Measurements from ENCODE around the gene TRMT6. TPM values are rescaled to one million over a fixed set of nuclear protein-coding genes. Genes with fewer than 3 reads are reported as not detected.
A peak's percentile ranks its signal among the peaks of the same experiment; 100 is the strongest.

Gene TRMT6
- polyA plus RNA-seq, 1 of the 3 experiments (the other 2 are of a cell fraction): 16.1 TPM

GRCh38 chr20:5949943-5950270 is 426 bp downstream of the TRMT6 start:
- peaks cover 0 to 11% of the 10 kb centered on the region in 2 experiments; a peak in 2 of 4 replicates for H3K4me1 ChIP-seq (ENCODE audit: control insufficient read depth in 1 of 2, insufficient read depth in 2 of 2, low read depth in 1 of 2, low read length in 1 of 2)
- peak overlapping the region; percentile 73; the same call in 1 of the 2 replicates for H2AFZ ChIP-seq (ENCODE audit: low read depth)
- peak overlapping the region; percentile 73 for H3K9ac ChIP-seq
- no peaks in the 10 kb centered on the region for H3K27me3 ChIP-seq (ENCODE audit: insufficient read depth)
- DNase-seq: no peak
- H4K20me1 ChIP-seq (ENCODE audit: insufficient read depth): no peaks in the 10 kb centered on the region
- H3K9me2 ChIP-seq: no peaks in the 10 kb centered on the region
- peak overlapping the region; percentile 74 for H3K4me2 ChIP-seq
- peaks cover 35 to 55% of the 10 kb centered on the region in 2 experiments for H3K36me3 ChIP-seq (replicated peaks in 1 of 2; ENCODE audit: control insufficient read depth in 1 of 2, insufficient read depth in 2 of 2, low read length in 1 of 2)
- TF ChIP-seq EZH2phosphoT487 (IDR thresholded peaks at IDR 0.05; ENCODE audit: borderline replicate concordance, low read depth) (no peak), FOXJ3 (CRISPR knock-in tag; IDR thresholded peaks at IDR 0.05) (no peak), FOSL2 (IDR thresholded peaks at IDR 0.05; ENCODE audit: borderline replicate concordance, low read depth) (no peak), CHD2 (IDR thresholded peaks at IDR 0.05; ENCODE audit: low read length, partially characterized antibody) (no peak), TCF12 (IDR thresholded peaks at IDR 0.05) (no peak), SMC3 (IDR thresholded peaks at IDR 0.05; ENCODE audit: low read depth, low read length) (no peak)
- peaks cover 61% of the 10 kb centered on the region for H3K79me2 ChIP-seq (ENCODE audit: insufficient read depth)
- ChIA-PET CTCF (no interaction called here), POLR2A (no interaction called here)
- peak overlapping the region; percentile 4 to 73; a peak in 2 of 4 replicates for H3K27ac ChIP-seq (ENCODE audit: low read depth in 2 of 2, low read length in 1 of 2)
- H3K4me3 ChIP-seq (ENCODE audit: low read depth in 2 of 2, low read length in 1 of 2): peak overlapping the region; percentile 76 to 97
- H3K9me3 ChIP-seq: no peaks in the 10 kb centered on the region
- WGBS (ENCODE audit: low lambda C conversion rate): 3% methylated on average over 11 of the region's 11 CpGs
- H3F3A ChIP-seq (replicated peaks; ENCODE audit: insufficient read depth): peaks cover 13% of the 10 kb centered on the region

- Histone ChIP-seq H3K4me2 (no peak overlapping the region), H3K9me2 (no peaks in the 10 kb centered on the region), H3K9ac (no peak overlapping the region), H4K20me1 (ENCODE audit: insufficient read depth) (no peaks in the 10 kb centered on the region), H3K27me3 (ENCODE audit: insufficient read depth) (no peaks in the 10 kb centered on the region), H3K36me3 (replicated peaks in 1 of 2; ENCODE audit: control insufficient read depth in 1 of 2, insufficient read depth in 2 of 2, low read length in 1 of 2) (peaks cover 47 to 62% of the 10 kb centered on the region in 2 experiments), H3K4me3 (ENCODE audit: low read depth in 2 of 2, low read length in 1 of 2) (no peak overlapping the region), H2AFZ (ENCODE audit: low read depth) (no peak overlapping the region), H3K27ac (ENCODE audit: low read depth in 2 of 2, low read length in 1 of 2) (no peak overlapping the region), H3K9me3 (no peaks in the 10 kb centered on the region), H3K4me1 (ENCODE audit: control insufficient read depth in 1 of 2, insufficient read depth in 2 of 2, low read depth in 1 of 2, low read length in 1 of 2) (peaks cover 0 to 11% of the 10 kb centered on the region in 2 experiments; a peak in 2 of 4 replicates), H3F3A (replicated peaks; ENCODE audit: insufficient read depth) (peaks cover 13% of the 10 kb centered on the region), H3K79me2 (ENCODE audit: insufficient read depth) (peaks cover 56% of the 10 kb centered on the region)
- CTCF ChIA-PET: interaction anchor here (0.9 kb wide), 1 partner anchor 13 kb away, joined by 4 read pairs; no protein-coding TSS in a partner anchor
- WGBS (ENCODE audit: low lambda C conversion rate): 92% methylated on average over 6 of the region's 6 CpGs
- no peak for DNase-seq
- POLR2A ChIA-PET: no interaction called here
- TF ChIP-seq TCF12 (IDR thresholded peaks at IDR 0.05) (no peak), MAX (IDR thresholded peaks at IDR 0.05; ENCODE audit: low read depth) (no peak), SIN3A (IDR thresholded peaks at IDR 0.05; ENCODE audit: borderline replicate concordance, low read depth, low read length) (no peak), RFX5 (IDR thresholded peaks at IDR 0.05; ENCODE audit: low read length) (no peak), POLR2AphosphoS5 (IDR thresholded peaks at IDR 0.05; ENCODE audit: low read depth, low read length) (no peak), YY1 (IDR thresholded peaks at IDR 0.05; ENCODE audit: low read depth) (no peak), PBX3 (IDR thresholded peaks at IDR 0.05) (no peak), RXRA (IDR thresholded peaks at IDR 0.05; ENCODE audit: borderline replicate concordance, low read depth) (no peak), ZBTB33 (IDR thresholded peaks at IDR 0.05; ENCODE audit: borderline replicate concordance, low read depth) (no peak), NFIC (IDR thresholded peaks at IDR 0.05; ENCODE audit: borderline replicate concordance) (no peak), SMC3 (IDR thresholded peaks at IDR 0.05; ENCODE audit: low read depth, low read length) (no peak), NRF1 (IDR thresholded peaks at IDR 0.05; ENCODE audit: low read depth, low read length) (no peak), REST (IDR thresholded peaks at IDR 0.05; ENCODE audit: low read depth, low read length) (no peak), CTCF (IDR thresholded peaks at IDR 0.05) (no peak), GABPA (IDR thresholded peaks at IDR 0.05; ENCODE audit: low read depth) (no peak), TEAD4 (IDR thresholded peaks at IDR 0.05; ENCODE audit: borderline replicate concordance, insufficient read depth) (no peak), CHD2 (IDR thresholded peaks at IDR 0.05; ENCODE audit: low read length, partially characterized antibody) (no peak)
Observed at GRCh38 chr20:5947276-5947675, 3.1 kb downstream of the TRMT6 start.
